ENCODE measurements around the gene ATP5MK. TPM values are rescaled to one million over a fixed set of nuclear protein-coding genes. Genes with fewer than 3 reads are reported as not detected.

ATP5MK gene
- total RNA-seq, 1 donor from 2014 or later = 300 TPM

GRCh38 chr10:103350517-103351260 is 45.6 kb downstream of the ATP5MK start, which contains the start of gene PCGF6:
PCGF6 (minus strand) TSS chr10:103351140; CDS start chr10:103351066, 74 bp downstream.
- Mint-ChIP-seq H3K27ac (peak within 1 kb of the TSS; percentile 63), H3K27me3 (no peaks in the 10 kb centered on the region), H3K9me3 (no peaks in the 10 kb centered on the region), H3K4me3 (peak within 1 kb of the TSS; percentile 93), H3K4me1 (ENCODE audit: unreplicated experiment) (peaks cover 4% of the 10 kb centered on the region), H3K36me3 (peaks cover 3% of the 10 kb centered on the region)
- DNase-seq (ENCODE audit: extremely low spot score, unreplicated experiment) = peak; percentile 91
- TF ChIP-seq CTCF (conservative IDR thresholded peaks at IDR 0.05) = no peak

GRCh38 chr10:103350175-103350516 is 46.1 kb downstream of the ATP5MK start:
- Mint-ChIP-seq H3K36me3 (peaks cover 4% of the 10 kb centered on the region), H3K9me3 (no peaks in the 10 kb centered on the region), H3K4me1 (ENCODE audit: unreplicated experiment) (peaks cover 4% of the 10 kb centered on the region), H3K27ac (peak overlapping the region; percentile 41), H3K27me3 (no peaks in the 10 kb centered on the region), H3K4me3 (peak overlapping the region; percentile 93)
- no peak for TF ChIP-seq CTCF (conservative IDR thresholded peaks at IDR 0.05)
- no peak for DNase-seq (ENCODE audit: extremely low spot score, unreplicated experiment)

Small RNAs within 50 kb of the gene (microRNA-seq; reads per million reads assigned to microRNA genes)
- gene MIR1307 = 2,814 reads per million, percentile 88 among the genes with 10 or more reads in this experiment

Other genes with a start within 250 kb of the ATP5MK start
- 96.5 and 122 TPM in 2 replicates for gene NT5C2, start 203.2 kb downstream of the ATP5MK start, total RNA-seq (ENCODE audit: low replicate concordance)
- gene RPEL1, start 150.6 kb downstream of the ATP5MK start, total RNA-seq (ENCODE audit: low replicate concordance) = not detected in 2 replicates
- 9.4 and 38.0 TPM in 2 replicates for gene INA, start 119.3 kb downstream of the ATP5MK start, total RNA-seq (ENCODE audit: low replicate concordance)
- gene PCGF6, start 45.3 kb downstream of the ATP5MK start, total RNA-seq (ENCODE audit: low replicate concordance) = 9.0 and 14.5 TPM in 2 replicates
- gene TAF5, start 28.5 kb downstream of the ATP5MK start, total RNA-seq (ENCODE audit: low replicate concordance) = 6.2 and 10.0 TPM in 2 replicates
- 46.3 and 53.2 TPM in 2 replicates for gene PDCD11, start 151 bp upstream of the ATP5MK start, total RNA-seq (ENCODE audit: low replicate concordance)
- 3.5 and 27.8 TPM in 2 replicates for gene CALHM2, start 55.9 kb upstream of the ATP5MK start, total RNA-seq (ENCODE audit: low replicate concordance)
- gene CALHM1, start 62.4 kb upstream of the ATP5MK start, total RNA-seq (ENCODE audit: low replicate concordance) = 0.17 TPM in 1 of 2 replicates, not detected in the other
- gene CALHM3, start 82.8 kb upstream of the ATP5MK start, total RNA-seq (ENCODE audit: low replicate concordance) = 3.3 and 20.3 TPM in 2 replicates
- gene NEURL1, start 97.2 kb upstream of the ATP5MK start, total RNA-seq (ENCODE audit: low replicate concordance) = 38.3 and 102 TPM in 2 replicates